GM18507 (cell line): ENCODE results near the gene RAB8A.

Experiments
- DNase-seq: peaks from one replicate; pipeline ENCODE4 v3.0.0; 2011; ENCODE audit warnings: low read depth; ENCODE audit not compliant: insufficient read length; ENCODE audit errors: extremely low spot score
- FAIRE-seq: peaks from 2 replicates; lab custom pipeline; 2011; peaks lifted over from hg19 to GRCh38; lab: Jason Lieb, UNC

The RAB8A gene

DNA sequence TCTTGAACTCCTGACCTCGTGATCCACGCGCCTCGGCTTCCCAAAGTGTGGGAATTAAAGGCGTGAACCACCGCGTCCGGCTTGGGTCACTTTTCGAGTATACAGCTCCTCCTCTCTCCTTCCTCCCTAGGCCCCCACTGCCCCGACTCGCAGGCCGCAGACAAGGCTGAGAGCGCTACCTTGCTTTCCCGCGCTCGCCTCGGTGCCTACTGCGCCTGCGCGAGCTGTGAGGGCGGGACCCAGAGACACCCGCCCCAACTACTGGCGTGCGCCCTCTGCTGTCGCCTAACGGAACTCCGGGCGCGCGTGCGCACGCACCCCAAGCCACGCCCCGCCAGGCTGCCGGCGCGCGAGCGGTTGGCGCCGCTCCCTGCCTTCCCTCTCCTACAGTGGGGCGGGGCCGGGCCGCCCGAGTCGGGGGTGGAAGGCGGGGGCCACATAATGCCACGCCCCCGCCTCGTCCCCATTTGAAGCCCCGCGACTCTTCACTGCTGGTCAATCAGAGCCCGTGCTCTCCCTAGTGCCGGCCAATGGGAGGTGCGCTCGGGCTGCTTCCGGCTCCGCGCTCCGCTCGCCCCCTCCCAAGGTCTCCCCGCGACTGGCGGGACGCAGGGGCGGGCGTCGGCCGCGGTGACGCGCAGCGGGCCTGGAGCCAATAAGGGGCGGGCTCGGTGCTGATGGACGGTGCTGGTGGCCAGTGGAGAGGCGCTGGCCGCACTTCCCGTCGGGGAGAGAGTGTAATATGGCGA, at the start of gene RAB8A:
Gene RAB8A, plus strand, starts transcription at position 730 of the 749 bp plus-strand sequence. Its CDS starts 13 bp downstream, at position 743.
- FAIRE-seq (peak; percentile 98), DNase-seq (peak; percentile 93)

DNA sequence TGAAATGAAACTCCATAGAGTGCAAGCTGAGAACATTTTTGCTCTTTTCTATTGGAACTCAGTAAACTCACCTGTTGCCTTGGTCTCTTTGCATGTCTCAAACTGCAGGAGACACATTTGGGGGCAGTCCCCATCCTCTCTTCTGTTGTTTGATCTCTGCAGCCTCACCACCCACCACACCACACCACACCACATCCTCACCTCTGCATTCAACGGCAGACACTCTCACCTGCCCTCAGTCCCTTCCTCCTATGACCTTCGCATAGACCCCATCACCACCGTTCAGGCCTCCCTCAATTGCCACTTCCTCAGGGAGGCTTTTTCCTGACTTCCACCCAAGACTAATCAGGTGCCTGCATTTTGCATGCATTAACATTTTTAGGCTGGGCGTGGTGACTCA, 49.7 kb upstream of the RAB8A start:
- FAIRE-seq (no peak), DNase-seq (no peak)

DNA sequence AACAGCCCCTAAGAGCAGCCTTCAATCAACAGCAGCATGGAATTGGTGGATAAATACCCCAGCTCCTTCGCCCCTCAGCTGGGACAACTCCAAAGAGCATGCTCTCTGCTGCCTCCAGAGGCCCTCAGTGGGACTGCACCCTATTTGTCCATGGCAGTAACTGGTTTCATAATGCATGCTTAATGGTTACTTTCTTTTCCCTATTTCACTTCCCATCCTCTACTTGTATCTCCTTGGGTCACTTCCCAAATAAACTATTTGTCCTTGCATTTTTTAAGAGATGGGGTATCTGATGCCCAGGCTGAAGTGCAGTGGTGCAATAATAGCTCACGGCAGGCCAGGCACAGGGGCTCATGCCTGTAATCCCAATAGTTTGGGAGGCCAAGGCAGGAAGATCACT, 48.9 kb upstream of the RAB8A start:
- DNase-seq (no peak), FAIRE-seq (peak; percentile 96)

DNA sequence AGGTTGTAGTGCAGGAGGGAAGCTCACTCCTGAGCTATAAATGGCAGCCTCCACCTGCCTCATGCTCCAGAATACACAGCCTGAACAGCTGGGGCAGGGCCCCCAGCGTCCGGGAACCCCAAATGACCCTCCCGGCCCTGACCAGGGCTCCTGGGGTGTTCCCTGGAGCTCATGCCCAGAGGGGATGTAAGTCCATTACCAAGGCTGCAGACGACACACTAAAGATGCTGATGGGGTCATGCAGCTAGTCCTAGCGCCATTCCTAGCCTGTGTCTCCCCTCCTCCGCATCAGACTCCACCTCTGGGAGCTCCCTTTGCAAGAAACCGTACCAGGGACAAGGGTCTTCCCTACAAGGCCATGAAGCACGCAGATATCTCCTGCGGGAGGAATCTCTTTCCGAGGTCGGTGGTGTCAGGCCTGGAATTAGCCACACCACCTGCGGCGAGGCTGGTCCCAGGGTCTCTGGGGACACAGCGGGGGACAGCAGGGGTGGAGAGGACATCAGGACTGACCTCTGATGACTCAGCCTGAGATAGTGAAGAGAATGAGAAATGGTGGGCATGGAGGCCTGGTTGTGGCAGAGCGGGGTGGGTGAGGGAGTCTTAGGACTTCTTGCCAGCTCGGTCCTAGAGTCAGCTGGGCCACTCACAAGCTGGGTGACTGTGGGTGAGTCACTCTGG, 47.3 kb upstream of the RAB8A start:
- no peak for FAIRE-seq
- no peak for DNase-seq

DNA sequence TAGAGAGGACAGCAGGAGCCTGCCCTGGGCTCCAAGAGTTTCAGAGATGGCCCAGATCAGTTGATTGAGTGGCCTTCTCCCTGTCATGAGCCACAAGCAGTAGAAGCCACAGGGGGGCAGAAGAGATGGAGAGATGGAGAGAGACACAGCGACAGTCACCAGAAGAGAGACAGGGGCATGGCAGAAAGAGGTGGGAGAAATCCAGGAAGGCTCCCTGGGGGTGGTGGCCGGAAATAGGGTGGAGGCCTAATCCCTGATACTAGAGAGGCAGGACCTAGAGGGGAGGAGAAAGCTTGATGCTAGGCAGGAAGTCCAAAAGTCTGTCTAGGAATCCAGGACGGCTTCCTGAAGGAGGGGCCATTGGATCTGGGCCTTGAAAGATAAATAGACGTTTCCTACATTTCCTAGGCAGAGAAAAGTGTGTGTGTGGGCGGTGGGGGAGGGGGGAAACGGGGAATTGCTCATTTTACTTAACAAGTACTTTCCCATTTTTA, 45.0 kb upstream of the RAB8A start:
- FAIRE-seq: peak; percentile 53
- DNase-seq: no peak

DNA sequence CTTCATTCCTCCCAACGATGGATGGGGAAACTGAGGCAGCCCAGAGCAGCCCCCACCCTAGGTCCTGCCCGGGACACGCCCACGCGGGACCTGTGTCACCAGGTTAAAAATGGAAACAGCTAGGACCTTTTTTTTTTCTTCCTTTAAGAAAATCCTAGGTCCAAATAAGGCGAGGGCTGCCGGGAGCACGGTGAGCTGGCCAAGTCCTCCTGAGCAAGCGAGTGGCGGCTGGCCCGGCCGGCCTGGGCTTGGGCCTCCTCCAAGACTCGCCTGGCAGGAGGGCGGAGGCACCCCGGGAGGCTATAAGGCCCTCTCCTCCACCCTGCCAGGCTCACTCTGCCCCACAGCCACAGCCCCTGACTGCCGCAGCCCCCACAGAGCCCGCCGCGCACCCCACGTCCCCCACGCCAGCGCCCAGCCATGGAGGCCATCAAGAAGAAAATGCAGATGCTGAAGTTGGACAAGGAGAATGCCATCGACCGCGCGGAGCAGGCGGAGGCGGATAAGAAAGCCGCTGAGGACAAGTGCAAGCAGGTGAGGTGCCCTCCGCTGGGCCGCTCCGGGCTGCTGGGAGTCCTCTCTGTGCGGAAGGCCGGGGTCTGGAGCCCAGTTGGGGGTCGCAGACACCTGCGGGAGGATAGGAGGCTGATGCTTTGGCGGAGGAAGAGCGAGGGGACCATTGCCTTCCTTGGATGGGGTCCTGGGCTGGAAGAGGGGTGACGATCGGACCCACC, 44.3 kb upstream of the RAB8A start:
- FAIRE-seq: no peak
- DNase-seq: no peak

DNA sequence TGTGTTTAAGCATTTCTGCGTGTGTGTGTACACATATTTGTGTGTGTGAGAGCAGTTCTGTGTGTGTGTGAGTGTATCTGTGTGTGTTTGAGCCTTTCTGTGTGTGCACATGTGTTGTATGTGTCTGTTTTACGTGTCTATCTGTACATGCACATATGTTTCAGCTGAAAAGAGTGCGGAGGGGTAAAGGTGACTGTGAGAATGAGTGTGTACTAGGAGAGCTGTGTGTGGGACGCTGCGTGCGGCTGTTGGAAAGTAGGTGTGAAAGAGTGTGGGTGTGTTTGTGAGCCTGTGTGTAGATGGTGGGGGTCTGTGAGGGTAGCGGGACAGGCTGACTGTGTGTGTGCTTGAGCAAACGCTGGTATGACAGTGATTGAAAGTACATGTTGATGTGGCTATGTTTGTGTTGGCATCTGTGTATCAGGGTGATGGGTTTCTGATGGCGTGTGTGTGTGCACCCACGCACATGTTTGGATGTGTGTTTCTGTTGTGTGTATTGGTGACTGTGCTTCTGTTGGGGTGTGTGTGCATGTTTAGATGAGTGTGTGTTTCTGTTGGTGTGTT, 42.9 kb upstream of the RAB8A start:
- DNase-seq (no peak), FAIRE-seq (no peak)

DNA sequence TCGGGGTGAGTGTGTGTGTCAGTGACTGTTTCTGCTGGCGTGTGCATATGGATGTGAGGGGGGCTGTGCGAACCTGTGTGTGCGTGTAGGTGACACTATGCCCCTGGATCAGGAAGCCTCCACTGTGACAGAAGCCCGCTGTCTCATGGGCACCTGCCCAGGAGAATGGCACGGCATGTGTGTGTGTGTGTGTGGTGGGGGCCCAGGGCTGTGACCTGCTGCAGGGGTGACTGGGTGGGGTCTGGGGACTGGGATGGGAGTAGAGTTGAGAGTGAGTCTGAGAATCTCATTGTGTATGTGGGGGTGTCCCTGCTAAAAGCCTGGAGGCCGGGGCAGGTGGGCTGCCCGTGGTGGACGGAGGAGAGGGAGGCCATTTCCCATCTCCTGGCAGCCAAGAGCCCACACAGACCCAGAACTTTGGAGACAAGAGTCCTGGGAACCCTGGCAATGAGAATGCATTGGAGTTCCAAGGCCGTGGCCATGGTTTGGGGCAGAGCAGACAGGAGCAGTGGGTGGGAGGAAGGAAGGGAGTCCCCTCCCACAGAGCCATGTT, 41.8 kb upstream of the RAB8A start:
- no peak for FAIRE-seq
- no peak for DNase-seq

DNA sequence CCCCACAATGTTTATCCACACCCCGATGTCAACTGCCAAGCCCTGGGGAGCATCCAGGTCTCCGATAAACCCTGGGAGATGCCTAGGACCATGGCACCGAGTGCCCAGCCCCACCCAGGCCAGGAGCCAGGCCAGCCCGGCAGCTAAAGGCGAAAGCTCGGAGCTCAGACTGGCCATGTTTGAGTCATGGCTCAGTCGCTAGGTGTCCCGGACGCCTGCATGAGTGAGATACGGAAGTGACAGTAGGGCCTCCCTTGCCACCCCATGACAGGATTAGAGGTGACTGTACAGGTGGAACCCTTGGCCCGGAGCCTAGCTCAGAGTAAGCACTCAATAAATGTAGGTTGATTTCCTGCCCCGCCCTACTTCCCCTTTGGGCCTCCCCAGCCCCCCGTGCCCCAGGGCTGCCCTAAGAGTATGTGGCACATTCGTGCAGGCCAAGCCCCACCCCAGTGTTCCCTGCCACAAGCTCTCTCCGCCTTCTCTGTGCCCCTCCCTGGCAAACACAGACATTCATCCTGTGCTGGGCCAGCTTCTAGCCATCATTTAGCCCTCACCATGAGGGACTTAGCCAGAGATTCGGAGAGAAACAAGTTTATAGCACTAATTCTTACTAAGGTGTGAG, 41.2 kb upstream of the RAB8A start:
- no peak for DNase-seq
- peak; percentile 54 for FAIRE-seq

DNA sequence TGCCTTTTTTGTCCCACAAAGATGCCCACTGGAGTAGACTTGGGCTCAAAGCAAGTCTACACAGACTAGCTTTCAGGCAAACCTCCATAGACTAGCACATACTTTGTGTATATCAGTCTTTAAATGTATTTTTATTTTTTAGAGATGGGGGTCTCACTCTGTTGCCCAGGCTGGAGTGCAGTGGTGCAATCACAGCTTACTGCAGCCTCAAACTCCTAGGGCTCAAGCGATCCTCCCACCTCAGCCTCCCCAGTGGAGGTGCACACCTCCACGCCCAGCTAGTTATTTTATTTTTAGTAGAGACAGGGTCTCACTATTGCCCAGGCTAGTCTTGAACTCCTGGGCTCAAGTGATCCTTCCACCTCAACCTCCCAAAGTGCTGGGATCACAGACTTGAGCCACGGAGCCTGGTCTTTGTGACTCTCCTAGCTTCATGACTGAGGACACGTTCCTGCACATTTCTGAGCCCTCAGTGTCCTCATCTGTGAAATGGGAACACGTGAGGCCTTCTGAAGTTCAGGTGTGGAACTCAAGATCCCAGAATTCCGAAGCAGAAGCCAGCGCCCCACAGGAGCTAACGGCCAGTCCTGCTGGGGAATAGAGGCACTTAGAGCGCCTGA, 40.5 kb upstream of the RAB8A start:
- FAIRE-seq (no peak), DNase-seq (no peak)

DNA sequence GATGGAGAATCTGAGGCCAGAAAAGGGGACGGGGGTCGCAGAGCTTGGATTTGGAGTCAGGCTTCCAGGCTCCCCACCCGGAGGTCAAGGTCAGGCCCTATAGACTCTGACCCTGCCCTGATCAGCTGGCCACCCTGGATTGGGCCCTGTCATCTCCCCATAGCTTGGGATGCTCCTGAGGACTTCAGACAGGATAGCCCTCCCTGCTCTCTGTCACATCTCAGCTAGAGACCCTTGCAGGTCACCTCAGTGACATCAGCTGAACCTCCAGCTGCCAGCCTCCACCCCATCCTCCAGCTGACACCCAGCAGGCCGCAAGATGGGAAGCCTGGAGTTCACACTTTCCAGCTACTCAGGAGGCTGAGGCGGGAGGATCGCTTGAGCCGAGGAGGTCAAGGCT, 38.2 kb upstream of the RAB8A start:
- FAIRE-seq: no peak
- no peak for DNase-seq

DNA sequence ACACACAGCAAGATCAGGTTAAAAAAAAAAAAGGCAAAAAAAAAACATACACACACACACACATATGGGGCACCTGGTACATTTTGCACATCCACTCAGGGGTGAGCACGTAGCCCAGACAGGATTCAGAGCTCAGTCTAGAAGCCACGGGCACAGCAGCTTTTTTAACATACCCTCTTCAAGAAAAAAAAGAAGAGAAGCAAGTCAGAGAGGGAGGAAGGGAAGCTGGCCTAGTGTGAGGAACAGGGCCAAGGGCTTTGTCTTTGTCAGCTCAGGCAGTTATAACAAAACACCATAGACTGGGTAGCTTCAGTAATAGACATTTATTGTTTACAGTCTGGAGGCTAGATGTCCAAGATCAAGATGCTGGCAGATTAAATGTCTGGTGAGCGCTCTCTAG, 37.7 kb upstream of the RAB8A start:
- no peak for FAIRE-seq

DNA sequence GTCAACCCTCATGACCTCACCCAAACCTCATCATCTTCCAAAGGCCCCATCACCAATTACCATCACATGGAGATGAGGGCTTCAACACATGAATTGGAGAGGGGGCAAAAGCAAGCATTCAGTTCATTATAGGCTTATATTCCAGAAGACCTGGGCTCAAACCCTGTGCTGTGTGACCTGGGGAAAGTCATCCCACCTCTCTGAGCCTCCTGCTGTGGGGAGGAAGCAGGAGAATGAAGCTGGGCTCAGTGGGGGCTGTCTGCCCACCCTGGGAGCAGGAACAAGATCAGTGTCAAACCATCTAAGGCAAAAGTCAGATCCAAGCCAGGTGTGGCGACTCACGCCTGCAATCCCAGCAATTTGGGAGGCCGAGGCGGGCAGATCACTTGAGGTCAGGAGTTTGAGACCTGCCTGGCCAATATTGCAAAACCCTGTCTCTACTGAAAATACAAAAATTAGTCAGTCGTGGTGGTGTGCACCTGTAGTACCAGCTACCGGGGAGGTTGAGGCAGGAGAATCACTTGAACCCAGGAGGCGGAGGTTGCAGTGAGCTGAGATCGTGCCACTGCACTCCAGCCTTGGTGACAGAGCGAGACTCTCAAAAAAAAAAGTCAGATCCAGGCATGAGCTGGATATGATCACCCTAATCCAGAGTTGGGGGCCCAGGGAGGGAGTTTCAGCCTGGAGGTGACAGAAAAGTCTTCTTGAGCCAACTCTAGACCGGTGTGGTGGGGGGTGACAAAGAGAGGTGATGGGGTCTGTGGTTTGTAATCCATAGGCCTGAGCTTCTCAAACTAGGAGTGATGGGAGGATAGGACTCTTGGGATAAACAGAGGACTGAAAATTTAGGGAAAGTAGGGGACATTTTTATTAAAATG, 37.0 kb upstream of the RAB8A start:
- FAIRE-seq (no peak), DNase-seq (no peak)

More for the DNA sequence above, 37.7 kb upstream of the RAB8A start:
- no peak for DNase-seq

DNA sequence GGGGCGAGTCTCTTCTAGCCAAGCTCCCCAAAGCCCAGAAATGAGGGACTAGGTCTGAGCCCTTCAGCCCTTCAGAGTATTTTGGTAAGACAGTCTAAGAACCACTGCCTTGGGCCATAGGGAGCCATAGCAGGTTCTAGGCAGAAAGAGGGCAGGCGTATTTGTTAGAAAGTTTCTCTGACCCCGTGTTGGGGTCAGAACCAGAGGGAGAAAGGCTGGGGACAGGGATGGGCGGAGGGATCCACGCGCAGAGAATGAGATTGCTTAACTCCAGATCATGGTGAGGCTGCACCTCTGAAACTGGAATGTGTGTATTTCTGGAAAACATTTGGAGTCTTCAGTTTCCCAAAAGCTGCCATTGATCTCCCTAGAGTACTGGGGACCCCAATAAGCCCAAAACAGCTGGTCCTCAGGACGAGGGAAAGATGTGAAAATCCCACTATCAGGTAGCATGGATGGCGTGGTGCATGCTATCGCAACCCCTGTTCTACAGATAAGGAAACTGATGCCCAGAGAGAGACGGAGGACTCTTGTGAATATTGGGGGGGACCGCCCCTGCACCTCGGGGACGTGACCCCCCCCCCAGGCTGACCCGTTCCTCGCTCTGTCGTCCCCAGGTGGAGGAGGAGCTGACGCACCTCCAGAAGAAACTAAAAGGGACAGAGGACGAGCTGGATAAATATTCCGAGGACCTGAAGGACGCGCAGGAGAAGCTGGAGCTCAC, 36.1 kb upstream of the RAB8A start:
- DNase-seq (no peak), FAIRE-seq (no peak)

DNA sequence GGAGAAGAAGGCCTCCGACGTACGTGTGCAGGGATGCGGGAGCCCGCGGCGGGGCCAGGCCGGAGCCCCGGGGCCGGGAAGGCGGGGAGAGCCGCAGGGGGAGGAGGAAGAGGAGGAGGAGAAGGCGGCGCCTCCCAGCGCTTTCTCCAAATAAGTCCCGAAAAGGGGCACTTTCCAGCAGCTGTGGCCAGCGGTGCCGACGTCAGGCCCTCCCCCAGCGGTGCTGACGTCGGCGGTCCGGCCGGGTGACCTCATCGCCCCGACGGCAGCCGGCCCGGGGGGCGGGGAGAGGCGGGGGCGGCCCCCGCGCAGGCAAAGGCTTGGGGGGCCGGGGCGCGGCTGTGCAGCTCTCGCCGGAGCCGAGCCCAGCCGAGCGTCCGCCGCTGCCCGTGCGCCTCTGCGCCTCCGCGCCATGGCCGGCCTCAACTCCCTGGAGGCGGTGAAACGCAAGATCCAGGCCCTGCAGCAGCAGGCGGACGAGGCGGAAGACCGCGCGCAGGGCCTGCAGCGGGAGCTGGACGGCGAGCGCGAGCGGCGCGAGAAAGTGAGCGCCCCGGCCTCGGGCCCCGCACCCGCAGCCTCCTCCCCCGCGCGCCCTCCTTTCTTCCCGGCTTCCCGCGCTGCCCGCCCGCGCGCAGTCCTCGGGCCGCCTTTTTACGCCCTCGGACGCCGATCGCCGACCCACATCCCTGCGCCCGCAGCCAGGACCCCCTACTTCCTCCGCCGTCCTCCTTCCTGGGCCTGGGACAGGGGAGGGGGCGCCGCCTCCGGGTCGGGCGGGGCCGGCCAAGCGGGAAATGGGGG, 35.3 kb upstream of the RAB8A start, which contains the start of gene TPM4:
Gene TPM4, plus strand, starts transcription at position 342 of the 804 bp plus-strand sequence. Its CDS starts 71 bp downstream, at position 413.
- FAIRE-seq (peak; percentile 81), DNase-seq (peak; percentile 77)

DNA sequence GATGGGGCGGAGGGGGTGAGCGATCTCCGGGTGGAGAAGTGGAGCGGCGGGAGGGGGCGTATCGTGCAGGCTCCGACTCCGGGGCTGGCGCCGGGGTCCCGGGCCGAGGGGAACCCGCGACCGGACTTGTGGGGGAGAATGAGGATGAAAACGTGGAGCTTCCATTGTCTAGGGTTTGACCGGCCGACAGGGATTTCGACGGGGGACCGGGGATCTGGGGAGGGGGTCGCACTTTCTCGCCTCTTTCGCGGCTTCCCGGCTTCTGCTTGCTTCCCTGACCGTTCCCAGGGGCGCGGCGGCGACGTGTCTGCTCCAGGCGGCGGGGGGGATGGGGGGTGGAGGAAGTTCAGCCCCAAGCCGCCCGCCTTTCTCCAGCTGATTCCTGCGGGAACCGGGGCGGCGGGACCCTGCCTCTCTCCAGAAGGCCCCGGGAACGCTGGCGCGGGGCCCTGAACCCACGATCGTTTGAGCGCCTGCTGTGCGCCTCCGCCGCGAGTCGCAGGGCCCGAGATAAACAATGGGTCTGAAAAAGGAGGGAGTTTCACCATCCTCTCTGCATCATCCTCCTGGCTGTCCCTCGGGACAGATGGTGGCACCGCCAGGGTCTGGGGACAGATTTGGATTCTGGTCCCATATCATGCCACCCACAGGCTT, 34.6 kb upstream of the RAB8A start:
- DNase-seq (no peak), FAIRE-seq (no peak)
